ENCODE data around the gene ARID1B.

GRCh38 chr6:157148391-157149323 is 371.5 kb downstream of the ARID1B start:
- TF ChIP-seq ZNF354C (tag by site-specific recombination; IDR thresholded peaks at IDR 0.05; ENCODE audit: borderline replicate concordance, low read depth), result no peak
- TF ChIP-seq ZNF184 (tag by site-specific recombination; IDR thresholded peaks at IDR 0.05), result no peak
- TF ChIP-seq RBAK (tag by site-specific recombination; IDR thresholded peaks at IDR 0.05), result no peak
- TF ChIP-seq, protein P1, sequence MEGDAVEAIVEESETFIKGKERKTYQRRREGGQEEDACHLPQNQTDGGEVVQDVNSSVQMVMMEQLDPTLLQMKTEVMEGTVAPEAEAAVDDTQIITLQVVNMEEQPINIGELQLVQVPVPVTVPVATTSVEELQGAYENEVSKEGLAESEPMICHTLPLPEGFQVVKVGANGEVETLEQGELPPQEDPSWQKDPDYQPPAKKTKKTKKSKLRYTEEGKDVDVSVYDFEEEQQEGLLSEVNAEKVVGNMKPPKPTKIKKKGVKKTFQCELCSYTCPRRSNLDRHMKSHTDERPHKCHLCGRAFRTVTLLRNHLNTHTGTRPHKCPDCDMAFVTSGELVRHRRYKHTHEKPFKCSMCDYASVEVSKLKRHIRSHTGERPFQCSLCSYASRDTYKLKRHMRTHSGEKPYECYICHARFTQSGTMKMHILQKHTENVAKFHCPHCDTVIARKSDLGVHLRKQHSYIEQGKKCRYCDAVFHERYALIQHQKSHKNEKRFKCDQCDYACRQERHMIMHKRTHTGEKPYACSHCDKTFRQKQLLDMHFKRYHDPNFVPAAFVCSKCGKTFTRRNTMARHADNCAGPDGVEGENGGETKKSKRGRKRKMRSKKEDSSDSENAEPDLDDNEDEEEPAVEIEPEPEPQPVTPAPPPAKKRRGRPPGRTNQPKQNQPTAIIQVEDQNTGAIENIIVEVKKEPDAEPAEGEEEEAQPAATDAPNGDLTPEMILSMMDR (tag by site-specific recombination; IDR thresholded peaks at IDR 0.05), result no peak

Measured in HEK293 (cell line).